CD4-positive, alpha-beta T cell (primary cell): ENCODE results near the gene TUBA3E. TPM values are rescaled to one million over a fixed set of nuclear protein-coding genes. Genes with fewer than 3 reads are reported as not detected.

ENCODE experiments used
- ATAC-seq: fragments of 200-7000 bp; cut with Tn5 transposase; one replicate; pipeline ENCODE4 v1.10.0; 2022; ENCODE audit warnings: mild to moderate bottlenecking; ENCODE audit not compliant: poor library complexity
- CTCF ChIA-PET: fragments of 350-600 bp; sonication (Branson Sonifier 250); formaldehyde crosslinking; loops from one replicate; lab custom pipeline; 2021; ENCODE audit warnings: antibody characterized with exemption, inconsistent platforms; lab: Charles Lee
- POLR2A ChIA-PET: fragments of 350-600 bp; sonication (Branson Sonifier 250); formaldehyde crosslinking; loops from one replicate; lab custom pipeline; 2021; ENCODE audit warnings: antibody characterized with exemption, inconsistent platforms; lab: Charles Lee
- DNase-seq, 14 experiments: peaks; one replicate each; pipeline ENCODE4 v3.0.0-alpha.2; 2013 to 2020; ENCODE audit warnings: mixed read lengths in 2 of 14
- H3K27ac ChIP-seq, 2 donors: one replicate each; pipeline versions ENCODE4 v1.5.1 to v1.7.0; 2013; ENCODE audit warnings: low read length in 2 of 2, low read depth in 1 of 2, mild to moderate bottlenecking in 1 of 2
- H3K27me3 ChIP-seq, 2 experiments: 1 replicate in 1 of 2; 2 replicates in 1 of 2; pipeline versions ENCODE4 v1.6.1 to v1.7.0; 2013; ENCODE audit warnings: low read length in 2 of 2, control low read depth in 1 of 2, mild to moderate bottlenecking in 1 of 2, moderate library complexity in 1 of 2; ENCODE audit not compliant: insufficient read depth in 2 of 2, control insufficient read depth in 1 of 2
- H3K36me3 ChIP-seq: one replicate; pipeline ENCODE4 v1.6.1; 2013; ENCODE audit warnings: low read length, control low read depth; ENCODE audit not compliant: insufficient read depth
- H3K4me1 ChIP-seq: one replicate; pipeline ENCODE4 v1.6.1; 2013; ENCODE audit warnings: low read length, control low read depth; ENCODE audit not compliant: insufficient read depth
- H3K4me3 ChIP-seq: one replicate; pipeline ENCODE4 v1.5.1; 2013; ENCODE audit warnings: mild to moderate bottlenecking, low read length, moderate library complexity
- H3K9me3 ChIP-seq, 2 experiments: 1 replicate in 1 of 2; 2 replicates in 1 of 2; pipeline versions ENCODE4 v1.6.1 to v1.7.0; 2013; ENCODE audit warnings: low read length in 2 of 2, mild to moderate bottlenecking in 2 of 2, control low read depth in 1 of 2, moderate library complexity in 1 of 2; ENCODE audit not compliant: control insufficient read depth in 1 of 2, insufficient read depth in 1 of 2
- H3K27ac Mint-ChIP-seq: one replicate; pipeline ENCODE4 v1.8.0; 2020; ENCODE audit warnings: mixed read lengths
- H3K27me3 Mint-ChIP-seq: one replicate; pipeline ENCODE4 v1.8.0; 2021; ENCODE audit warnings: mixed read lengths
- H3K36me3 Mint-ChIP-seq: one replicate; pipeline ENCODE4 v1.8.0; 2021; ENCODE audit warnings: low read depth, mixed read lengths
- H3K4me1 Mint-ChIP-seq: one replicate; pipeline ENCODE4 v1.8.0; 2021; ENCODE audit warnings: low read depth, mixed read lengths
- H3K4me3 Mint-ChIP-seq: one replicate; pipeline ENCODE4 v1.8.0; 2020; ENCODE audit warnings: mild to moderate bottlenecking, mixed read lengths
- H3K9me3 Mint-ChIP-seq: one replicate; pipeline ENCODE4 v1.8.0; 2020; ENCODE audit warnings: mixed read lengths
- intact Hi-C, 2 experiments: fragments of 100-400 bp; cut with DNase I in 1 of 2; cut with micrococcal nuclease in 1 of 2; formaldehyde crosslinking; loops; one replicate each; pipeline versions ENCODE4 v1.15.1 to v1.9.0; 2023 to 2025; cut with DNase I, micrococcal nuclease
- polyA plus RNA-seq, 2 donors: library from polyadenylated mRNA; unstranded; fragments of 120-200 nt; gene quantifications; one replicate each; pipeline ENCODE4 v1.2.1, GENCODE V29; 2013
- total RNA-seq, 174 experiments: library from RNA in 2 of 174; stranded (reverse) in 2 of 174; gene quantifications; one replicate each; pipeline ENCODE4 v1.2.3 and lab custom pipeline; 2021 to 2026
- TF ChIP-seq, protein P1 (sequence below): fragments of 200-600 bp; IDR thresholded peaks from one replicate; pipeline ENCODE4 v1.8.0; 2022; ENCODE audit warnings: antibody characterized with exemption, mild to moderate bottlenecking

The TUBA3E gene
- total RNA-seq: not detected
- polyA plus RNA-seq (2013, experiment 1 of 2): not detected
- 0.07 TPM for polyA plus RNA-seq (2013, experiment 2 of 2)
- 0 to 0.09 (median 0) reads per million in 172 experiments for total RNA-seq (lab: John Stamatoyannopoulos, UW)

DNA sequence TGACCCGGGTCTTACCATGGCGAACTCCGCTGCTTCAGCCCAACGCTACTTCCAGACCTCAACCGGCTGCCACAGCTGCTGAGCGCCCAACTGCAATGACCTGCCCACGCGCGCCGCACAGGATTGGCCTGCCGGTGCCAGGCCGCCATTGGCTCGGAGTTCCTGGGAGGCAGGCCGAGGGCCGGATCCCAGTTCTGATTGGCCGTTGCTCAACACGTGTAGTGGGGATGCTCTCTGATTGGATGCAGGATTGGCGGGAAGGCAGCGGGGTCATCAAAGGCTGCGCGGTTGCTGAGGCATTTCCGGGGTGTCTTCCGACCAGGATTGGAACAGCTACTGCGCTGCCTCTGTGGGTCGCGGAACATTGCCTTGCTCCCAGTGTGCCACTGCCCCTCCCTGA, at the start of gene TUBA3E:
TSS of gene TUBA3E (minus strand) at position 97 of the 400 bp plus-strand sequence. CDS start at position 18, 79 bp downstream.
- H3K4me1 ChIP-seq: no peaks in the 10 kb centered on the region
- ATAC-seq (no peak), DNase-seq (no peak)
- no peaks in the 10 kb centered on the region for H3K9me3 ChIP-seq
- Mint-ChIP-seq H3K27ac (no peak within 1 kb of the TSS), H3K36me3 (no peaks in the 10 kb centered on the region), H3K4me1 (no peaks in the 10 kb centered on the region), H3K4me3 (no peak within 1 kb of the TSS), H3K27me3 (no peaks in the 10 kb centered on the region), H3K9me3 (no peaks in the 10 kb centered on the region)
- TF ChIP-seq, protein P1, sequence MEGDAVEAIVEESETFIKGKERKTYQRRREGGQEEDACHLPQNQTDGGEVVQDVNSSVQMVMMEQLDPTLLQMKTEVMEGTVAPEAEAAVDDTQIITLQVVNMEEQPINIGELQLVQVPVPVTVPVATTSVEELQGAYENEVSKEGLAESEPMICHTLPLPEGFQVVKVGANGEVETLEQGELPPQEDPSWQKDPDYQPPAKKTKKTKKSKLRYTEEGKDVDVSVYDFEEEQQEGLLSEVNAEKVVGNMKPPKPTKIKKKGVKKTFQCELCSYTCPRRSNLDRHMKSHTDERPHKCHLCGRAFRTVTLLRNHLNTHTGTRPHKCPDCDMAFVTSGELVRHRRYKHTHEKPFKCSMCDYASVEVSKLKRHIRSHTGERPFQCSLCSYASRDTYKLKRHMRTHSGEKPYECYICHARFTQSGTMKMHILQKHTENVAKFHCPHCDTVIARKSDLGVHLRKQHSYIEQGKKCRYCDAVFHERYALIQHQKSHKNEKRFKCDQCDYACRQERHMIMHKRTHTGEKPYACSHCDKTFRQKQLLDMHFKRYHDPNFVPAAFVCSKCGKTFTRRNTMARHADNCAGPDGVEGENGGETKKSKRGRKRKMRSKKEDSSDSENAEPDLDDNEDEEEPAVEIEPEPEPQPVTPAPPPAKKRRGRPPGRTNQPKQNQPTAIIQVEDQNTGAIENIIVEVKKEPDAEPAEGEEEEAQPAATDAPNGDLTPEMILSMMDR: no peak
- H3K27me3 ChIP-seq: no peaks in the 10 kb centered on the region
- CTCF ChIA-PET: no interaction called here
- POLR2A ChIA-PET: no interaction called here
- H3K27ac ChIP-seq: no peak within 1 kb of the TSS
- H3K4me3 ChIP-seq: no peak within 1 kb of the TSS
- intact Hi-C loops: no loop called here
- H3K36me3 ChIP-seq: no peaks in the 10 kb centered on the region

DNA sequence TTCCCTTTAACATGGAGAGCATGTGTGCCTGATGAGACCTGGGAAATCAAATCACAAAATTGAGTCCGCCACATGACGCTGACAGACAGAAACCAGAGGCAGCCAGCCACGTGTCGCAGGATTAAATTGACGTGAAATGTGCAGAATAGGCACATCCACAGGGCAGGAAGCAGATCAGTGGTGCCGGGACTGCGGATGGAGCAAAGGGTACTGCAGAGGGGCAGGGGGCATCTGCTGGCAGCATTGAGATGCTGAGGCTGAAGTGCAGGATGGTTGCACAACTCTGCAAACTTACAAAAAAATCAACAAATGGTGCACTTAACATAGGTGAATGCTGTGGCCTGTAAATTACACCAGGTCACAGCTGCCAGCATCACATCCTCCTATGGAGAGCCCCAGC, 48.2 kb upstream of the TUBA3E start:
- CTCF ChIA-PET: no interaction called here
- no peak overlapping the region for H3K4me3 Mint-ChIP-seq
- H3K27me3 Mint-ChIP-seq: peaks cover 33% of the 10 kb centered on the region

DNA sequence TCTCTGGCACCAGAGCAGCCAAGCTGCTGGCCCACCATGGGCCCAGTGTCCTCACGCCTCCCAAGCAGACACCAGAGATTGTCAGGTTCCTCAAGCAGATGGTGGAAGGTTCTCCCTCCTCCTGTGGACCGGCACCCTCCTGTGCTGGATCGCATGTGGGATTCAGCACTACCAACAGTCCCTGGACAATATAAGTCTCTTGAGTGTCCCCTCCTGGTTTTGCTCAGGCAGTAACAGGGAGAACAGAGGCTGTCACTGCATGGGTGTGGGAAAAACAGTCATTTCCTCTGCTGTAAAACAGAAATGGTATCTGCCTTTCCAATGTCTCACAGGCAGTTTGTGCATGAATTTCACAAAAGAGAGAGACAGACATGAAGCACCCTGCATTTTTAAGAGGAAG, 47.7 kb upstream of the TUBA3E start:
- H3K4me1 Mint-ChIP-seq: no peaks in the 10 kb centered on the region
- Histone ChIP-seq H3K27me3 (peaks cover 0 to 7% of the 10 kb centered on the region in 2 experiments), H3K27ac (no peak overlapping the region), H3K36me3 (no peaks in the 10 kb centered on the region), H3K4me3 (no peak overlapping the region), H3K9me3 (no peaks in the 10 kb centered on the region), H3K4me1 (no peaks in the 10 kb centered on the region)
- POLR2A ChIA-PET: no interaction called here
- H3K27ac Mint-ChIP-seq: no peak overlapping the region
- TF ChIP-seq, protein P1: no peak
- ATAC-seq: no peak
- H3K27me3 Mint-ChIP-seq: peaks cover 33% of the 10 kb centered on the region
- H3K36me3 Mint-ChIP-seq: no peaks in the 10 kb centered on the region
- intact Hi-C loops: no loop called here
- DNase-seq: no peak
- no peaks in the 10 kb centered on the region for H3K9me3 Mint-ChIP-seq
- CTCF ChIA-PET: no interaction called here
- no peak overlapping the region for H3K4me3 Mint-ChIP-seq

More for the DNA sequence above, 48.2 kb upstream of the TUBA3E start:
- POLR2A ChIA-PET: no interaction called here
- peaks cover 0 to 2% of the 10 kb centered on the region in 2 experiments for H3K9me3 ChIP-seq
- ATAC-seq (no peak), DNase-seq (no peak)
- H3K27me3 ChIP-seq: peaks cover 0 to 7% of the 10 kb centered on the region in 2 experiments
- H3K36me3 ChIP-seq: no peaks in the 10 kb centered on the region
- no peaks in the 10 kb centered on the region for H3K4me1 Mint-ChIP-seq
- intact Hi-C loops: no loop called here
- H3K27ac ChIP-seq: no peak overlapping the region
- no peaks in the 10 kb centered on the region for H3K4me1 ChIP-seq
- H3K4me3 ChIP-seq: no peak overlapping the region
- H3K27ac Mint-ChIP-seq: no peak overlapping the region
- TF ChIP-seq, protein P1: no peak
- no peaks in the 10 kb centered on the region for H3K36me3 Mint-ChIP-seq
- H3K9me3 Mint-ChIP-seq: no peaks in the 10 kb centered on the region
